NCI-H446 (cell line): ENCODE measurements around the gene PLPP2.

Experiments used
- DNase-seq, 2 experiments: peaks; one replicate each; lab custom pipeline; 2025; lab: John Stamatoyannopoulos, UW

Gene PLPP2

DNA sequence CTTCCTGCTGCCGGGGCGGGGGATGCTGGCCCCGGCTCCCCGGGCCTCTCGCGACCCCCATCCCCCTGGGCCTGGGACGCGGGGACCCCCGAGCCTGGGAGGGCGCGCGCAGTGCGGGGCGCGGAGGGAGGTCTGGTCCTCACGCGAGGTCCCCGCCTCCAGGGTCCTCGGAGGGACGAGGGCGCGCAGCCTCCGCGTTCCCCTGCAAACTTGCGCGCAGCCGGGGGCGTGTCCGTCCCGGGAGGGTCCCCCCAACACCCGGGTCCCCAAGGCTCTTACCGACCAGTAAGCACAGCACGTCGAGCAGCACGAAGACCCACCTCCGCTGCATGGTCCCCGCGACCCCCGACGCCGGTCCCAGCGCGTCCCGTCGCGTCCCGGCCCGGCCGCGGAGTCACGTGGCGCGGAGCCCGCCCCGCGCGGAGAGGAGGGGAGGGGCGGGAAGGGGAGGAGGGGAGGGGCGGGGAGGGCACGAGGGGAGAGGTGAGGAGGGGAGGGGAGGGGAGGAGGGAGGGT is at the start of gene PLPP2:
Gene PLPP2, minus strand, starts transcription at position 398 of the 516 bp plus-strand sequence. Its CDS starts 67 bp downstream, at position 331.
- DNase-seq, result no peak

DNA sequence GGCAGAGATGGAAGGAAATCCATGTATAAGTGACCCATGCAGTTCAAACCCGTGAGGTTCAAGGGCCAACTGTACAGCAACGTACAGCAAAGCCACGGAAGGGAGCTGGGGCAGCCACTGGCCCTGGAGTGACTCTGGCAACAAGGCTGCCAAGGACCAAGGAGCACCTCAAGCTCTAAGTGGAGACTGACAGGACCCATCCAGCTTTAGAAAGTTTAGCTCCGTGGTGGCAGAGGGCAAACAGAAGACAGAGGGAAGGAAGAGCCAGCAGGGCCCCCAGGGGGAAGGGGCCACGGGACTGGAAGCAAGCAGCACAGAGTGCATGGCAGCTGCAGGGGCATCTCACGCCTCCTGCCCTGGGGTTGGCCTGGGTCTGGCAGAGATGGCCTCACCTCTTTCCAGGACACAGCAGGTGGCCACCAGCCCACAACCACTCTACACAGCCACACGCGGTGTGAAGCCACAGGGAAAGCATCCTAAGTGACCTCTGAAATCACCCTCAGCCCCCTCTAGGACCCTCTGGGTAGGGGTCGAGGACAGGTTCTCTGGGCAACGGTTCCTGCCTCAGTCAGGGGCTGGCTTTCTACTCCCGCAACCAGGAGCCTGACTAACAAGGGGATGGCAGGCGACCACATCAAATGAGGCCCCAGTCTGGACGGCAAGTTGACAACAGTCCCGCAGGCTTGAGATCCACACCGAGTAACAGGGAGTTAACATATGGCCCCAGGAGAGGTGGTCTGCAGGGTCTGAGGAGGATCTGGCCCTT is 49.6 kb upstream of the PLPP2 start:
- DNase-seq, result no peak

DNA sequence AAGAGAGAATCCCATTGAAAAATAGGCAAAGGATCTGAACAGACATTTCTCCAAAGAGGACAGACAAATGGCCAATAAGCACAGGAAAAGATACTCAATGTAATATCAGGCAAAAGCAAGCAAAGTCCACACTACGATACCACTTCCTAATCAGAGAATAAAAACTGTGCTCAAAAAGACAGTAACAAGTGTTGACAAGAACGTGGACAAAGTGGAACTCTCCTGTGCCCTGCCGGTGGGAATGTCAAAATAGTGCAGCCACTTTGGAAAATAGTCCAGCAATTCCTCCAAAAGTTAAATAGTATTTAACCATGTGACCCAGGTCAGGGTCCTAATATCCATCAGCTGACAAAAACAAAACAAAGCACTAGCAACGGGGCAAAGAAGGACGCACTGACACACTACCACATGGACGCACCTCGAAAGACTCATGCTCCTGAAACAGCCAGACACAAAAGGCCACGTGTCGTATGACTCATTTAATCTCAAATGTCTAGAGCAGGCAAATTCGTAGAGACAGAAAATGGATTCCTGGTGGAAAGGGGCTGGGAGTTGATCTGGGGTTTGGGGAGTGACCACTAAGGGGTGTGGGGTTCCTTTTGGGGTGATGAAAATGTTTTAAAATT is 48.2 kb upstream of the PLPP2 start:
- no peak for DNase-seq

DNA sequence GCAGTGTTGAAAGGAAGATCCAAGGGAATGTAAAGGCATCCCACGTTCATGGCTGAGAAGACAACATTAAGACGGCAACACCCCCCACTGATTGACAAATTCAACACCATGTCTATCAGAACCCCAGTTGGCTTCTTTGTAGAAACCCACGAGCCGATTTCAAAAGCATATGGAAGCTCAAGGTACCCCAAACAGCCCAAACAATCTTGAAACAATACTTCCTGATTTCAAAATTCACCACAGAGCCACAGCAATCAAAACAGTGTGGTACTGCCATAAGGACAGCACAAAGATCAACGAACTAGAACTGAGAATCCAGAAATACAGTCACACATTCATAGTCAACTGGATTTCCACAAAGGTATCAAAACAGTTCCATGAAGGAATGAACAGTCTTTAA is 47.2 kb upstream of the PLPP2 start:
- DNase-seq, result no peak

DNA sequence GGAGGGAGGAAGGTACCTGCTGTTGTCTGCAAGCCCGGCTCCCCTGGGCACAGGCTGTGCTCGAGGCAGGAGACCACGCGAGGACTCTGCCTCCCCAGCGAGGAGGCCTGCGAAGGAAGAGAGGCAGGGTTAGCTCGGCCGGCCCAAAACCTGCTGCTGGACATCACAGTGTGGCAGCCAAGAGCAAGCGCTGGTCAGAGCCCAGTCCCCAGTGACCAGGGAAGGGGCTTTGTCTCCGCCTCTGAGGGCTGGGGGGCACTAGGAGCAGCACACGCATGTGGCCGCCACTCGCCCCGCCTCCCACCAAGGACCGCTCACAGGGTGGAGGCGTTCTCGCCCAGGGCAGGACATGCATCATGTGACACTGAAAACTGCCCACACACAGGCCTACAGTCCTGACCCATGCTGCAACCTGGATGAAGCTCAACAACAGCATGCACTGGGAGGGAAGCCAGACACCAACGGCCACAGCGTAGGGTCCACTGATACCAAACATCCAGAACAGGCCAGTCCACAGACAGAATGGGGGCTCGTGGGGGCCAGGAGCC is 44.9 kb upstream of the PLPP2 start:
- DNase-seq, result no peak

DNA sequence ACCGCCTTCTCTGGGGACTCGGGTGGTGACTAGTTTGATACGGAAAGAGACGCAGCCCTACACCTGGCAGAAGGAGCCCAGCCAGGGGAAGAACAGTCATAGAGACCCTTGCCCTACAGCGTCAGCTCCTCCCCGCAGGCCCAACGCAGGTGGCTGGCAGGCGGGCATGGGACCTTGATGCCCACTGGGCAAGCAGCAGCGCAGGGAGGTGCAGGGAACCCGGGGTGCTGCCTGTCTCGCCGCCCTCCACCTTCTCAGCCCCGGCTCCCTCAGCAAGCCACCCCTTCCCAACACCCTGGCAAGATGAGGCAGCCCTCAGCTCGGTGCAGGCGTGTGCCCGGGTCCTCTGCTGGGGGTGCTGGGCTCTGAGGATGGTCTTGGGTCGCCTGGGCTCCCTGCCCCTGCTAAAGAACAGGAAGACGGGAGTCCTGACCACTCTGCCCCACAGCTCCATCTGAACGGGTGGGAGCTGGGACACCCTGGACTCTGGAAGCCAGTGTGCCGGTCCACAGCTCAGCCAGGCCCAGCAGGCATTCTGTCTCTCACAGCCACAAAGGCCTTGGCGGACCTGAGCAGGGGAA is 44.4 kb upstream of the PLPP2 start:
- no peak for DNase-seq

DNA sequence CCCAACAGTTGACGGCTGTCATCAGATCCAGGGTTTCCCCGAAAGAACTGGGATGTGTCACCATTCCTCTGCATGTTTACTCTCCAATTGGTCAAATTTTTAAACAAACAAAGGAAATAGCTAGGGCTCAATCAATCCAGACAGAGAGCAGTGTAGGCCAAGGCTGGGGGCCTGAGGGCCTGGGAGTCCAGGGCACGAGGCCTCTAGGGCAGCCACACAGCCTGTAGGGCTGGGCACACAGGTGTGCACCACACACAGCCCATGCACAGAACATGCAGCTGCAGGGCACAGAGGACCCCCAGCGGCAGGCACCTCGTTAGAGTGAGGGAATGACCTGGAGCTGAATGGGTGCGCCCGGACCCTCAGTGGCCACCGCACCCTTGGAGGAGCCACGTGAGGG is 43.9 kb upstream of the PLPP2 start:
- no peak for DNase-seq

DNA sequence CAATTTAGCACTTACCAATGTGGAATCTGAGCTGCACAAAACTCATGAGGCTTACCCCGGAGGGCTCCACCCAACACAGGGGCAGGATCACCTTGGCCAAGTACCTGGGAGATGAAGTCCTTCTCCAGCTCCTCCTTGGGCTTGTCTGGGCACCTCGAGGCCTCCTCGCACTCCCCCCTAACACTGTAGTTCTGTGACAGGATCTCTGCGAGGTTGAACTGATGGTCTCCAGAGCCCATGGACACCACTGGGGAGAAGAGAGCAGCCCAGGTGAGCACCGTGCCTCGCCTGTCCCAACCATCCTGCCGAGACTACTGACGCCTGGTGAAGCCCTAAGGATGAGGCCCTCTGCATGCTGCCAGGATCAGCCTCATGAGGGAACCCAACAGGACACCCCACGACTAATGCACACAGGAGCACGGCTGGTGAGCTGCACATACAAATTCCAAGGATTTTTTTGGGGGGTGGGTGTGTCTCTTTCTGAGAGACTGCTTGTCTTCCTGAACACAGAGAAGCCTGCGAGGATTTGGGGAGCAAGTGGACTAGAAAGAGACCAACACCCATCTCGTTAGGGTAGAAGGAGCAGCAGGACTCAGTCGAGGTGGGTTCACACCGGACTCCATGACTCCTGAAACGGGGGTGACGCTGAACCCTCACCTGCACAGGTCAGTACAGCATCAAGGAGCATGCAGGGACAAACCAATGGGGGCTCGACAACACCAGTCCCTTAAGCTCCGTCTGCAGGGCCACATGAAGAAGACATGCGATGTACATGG is 43.3 kb upstream of the PLPP2 start:
- DNase-seq, result no peak

DNA sequence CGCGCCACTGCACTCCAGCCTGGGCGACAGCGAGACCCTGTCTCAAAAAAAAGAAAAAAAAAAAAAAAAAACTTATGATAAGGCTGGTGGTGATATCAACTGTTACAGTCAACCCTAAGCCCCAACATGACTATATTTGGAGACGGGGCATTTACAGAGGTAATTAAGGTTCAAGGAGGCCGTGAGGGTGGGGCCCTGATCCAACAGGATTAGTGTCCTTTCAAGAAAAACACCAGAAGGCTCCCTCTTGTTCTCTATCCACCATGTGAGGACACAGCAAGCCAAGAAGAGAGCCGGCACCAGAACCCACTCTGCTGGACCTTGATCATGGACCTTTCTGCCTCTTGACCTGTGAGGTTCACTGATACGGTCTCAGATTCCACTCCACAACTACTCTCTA is 39.3 kb upstream of the PLPP2 start:
- no peak for DNase-seq

DNA sequence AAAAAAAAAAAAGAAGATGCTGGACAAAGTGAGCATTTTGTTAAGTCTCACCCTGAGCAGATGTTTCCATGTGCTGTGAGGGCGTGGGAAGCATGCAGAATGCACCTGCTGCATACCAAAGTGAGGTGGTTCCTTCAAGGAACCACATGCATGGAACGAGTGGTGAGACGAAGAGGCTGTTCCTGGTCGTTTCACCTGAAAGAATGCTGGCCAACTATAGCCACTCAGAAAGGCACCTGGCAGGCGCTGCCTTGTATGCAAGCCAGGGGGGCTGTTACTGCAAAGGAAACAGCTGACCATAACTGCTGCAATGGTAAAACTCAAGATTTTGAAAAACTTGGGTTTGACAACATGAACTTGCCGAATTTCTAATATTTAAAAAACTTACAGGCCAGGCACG is 38.7 kb upstream of the PLPP2 start:
- DNase-seq, result no peak

DNA sequence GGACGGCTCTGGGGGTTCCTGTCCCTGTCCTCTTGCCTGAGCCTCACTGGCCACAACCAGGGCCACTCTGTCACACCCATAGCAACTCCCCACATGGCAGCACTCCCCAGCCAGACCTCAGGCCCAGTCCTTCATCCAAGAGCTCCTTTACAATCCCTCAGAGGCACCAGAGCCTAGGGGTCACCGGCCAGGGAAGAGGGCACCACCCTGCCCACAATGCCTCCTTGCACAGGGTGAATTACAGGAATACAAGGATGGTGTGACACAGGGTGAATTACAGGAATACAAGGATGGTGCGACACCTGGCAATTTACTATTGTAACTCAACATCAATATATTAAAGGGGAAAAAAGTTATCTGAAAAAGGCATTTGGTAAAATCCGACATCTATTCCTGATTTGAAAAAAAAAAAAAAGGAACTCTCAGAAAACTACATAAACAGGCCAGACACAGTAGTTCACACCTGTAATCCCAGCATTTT is 36.9 kb upstream of the PLPP2 start:
- no peak for DNase-seq

DNA sequence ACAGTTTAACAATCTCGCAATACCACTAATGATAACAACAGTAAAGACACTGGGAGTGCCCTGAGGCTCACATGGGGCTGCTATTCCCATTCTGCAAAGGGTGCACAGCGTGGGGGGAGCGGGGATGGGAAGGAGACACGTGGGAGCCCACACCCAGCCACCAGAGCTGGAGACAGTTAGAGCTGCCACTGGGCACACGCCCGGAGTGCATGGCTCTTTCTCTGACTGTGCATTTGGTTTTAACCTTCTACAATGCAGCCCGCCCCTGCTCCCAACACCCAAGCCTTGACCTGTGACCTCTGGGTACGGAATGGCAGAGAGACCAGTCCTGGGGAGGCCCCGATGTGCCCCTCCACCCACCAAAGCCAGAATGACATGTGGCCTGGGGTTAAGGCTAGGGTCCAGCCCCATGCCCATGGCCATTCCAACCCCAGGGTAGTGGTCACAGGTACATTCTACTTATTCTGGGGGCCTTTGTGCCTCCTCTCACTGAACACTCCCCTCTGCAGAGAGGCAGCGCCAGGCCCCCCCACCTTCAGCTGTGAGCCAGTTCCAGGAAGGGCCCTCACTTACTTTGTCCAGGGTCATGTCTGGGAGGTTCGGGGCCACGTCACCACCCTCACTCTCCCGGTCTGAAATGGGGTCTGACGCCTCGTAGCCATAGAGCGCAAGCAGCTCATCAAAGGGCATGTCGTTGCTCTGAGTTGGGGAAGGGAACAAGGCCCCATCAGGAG is 36.3 kb upstream of the PLPP2 start:
- DNase-seq, result no peak

DNA sequence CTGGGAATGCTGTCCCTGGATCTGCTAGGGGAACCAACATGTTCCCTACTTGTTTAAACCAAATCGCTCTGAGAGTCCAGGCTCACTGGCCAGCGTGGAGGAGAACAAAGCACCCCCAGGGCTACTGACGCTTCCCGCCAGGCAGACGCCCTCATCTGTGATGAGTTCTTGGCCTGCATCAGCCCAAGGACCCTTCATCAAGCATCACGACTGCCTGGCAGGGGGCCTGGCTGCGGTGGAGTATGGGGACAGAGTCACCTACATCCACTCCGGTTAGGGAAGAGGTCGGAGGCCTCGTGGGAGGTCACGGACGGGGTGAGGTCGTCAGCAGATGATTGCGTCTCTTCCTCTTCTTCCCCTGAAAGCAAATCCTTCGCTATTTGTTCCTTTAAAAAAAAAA is 35.7 kb upstream of the PLPP2 start:
- no peak for DNase-seq

DNA sequence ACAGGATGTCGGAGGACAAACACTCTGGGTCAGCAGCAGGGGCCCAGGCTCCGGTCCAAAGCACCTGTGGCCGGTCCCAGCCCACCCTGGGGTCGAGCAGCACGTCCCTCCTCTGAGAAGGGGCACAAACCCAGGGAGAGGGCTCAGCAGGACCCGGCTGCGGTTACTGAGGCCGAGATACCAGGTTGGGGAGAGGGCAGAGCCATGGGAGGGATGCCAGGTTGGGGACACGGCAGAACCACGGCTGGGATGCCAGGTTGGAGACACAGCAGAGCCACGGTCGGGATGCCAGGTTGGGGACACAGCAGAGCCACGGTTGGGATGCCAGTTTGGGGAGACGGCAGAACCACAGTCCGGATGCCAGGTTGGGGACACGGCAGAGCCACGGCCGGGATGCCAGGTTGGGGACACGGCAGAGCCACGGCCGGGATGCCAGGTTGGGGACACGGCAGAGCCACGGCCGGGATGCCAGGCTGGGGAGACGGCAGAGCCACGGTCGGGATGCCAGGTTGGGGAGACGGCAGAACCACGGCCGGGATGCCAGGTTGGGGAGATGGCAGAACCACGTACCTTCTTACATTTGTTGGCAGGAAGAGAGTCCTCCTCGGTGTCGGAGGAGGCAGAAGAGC is 34.8 kb upstream of the PLPP2 start:
- no peak for DNase-seq

DNA sequence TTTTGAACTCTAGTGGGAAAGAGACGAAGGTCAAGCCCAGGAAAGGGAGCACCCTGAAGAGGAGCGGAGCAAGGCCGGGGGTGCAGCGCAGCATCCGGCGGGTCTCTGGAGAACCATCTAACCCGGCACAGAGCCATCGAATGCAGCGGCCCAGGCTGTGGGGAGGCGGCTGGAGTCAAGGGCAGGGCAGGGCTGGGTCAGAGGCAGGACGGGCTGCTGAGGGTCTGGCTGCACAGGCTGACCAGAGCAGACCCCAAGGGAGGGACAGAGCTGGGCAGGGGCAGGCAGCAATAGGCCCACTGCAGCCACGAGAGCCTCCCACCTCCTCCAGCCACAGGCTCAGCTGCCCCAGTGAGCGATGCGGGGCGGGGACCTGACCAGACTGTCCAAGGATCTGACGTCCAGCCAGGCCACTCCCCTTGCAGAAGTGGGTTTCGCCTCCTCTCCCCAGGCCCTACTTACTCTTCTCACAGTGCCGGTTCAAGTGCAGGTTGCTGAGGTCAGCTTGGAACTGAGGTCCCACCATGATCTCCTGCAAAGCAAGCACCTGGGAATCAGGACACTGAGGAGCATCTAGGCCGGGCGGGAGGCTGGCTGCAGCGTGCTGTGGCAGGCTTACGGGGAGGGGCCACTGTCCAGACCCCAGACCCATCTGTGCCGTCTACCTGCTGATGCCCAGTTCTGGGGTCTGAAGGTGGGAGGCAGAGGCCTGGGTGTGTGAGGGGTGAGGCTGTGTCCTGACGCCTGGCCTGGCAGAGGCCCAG is 34.2 kb upstream of the PLPP2 start:
- DNase-seq, result no peak

DNA sequence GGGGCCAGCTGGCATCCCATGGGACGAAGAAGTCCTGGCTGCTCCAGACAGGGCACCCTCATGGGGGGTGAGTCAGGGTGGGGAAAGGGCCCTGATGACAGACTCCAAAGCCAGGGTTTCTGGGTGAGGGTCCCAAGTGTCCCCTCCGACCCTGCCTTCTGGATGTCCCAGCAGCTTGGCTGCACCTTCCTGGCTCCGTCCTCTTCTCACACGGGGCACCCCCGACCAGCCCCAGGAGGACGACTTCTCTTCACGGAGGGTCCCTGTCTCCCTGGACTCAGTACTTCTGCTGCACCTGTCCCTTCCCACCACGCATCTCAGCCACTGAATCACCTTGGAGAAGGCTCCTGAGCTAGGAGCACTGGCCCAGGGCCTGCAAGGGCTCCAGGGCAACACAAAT is 33.5 kb upstream of the PLPP2 start:
- DNase-seq, result no peak

DNA sequence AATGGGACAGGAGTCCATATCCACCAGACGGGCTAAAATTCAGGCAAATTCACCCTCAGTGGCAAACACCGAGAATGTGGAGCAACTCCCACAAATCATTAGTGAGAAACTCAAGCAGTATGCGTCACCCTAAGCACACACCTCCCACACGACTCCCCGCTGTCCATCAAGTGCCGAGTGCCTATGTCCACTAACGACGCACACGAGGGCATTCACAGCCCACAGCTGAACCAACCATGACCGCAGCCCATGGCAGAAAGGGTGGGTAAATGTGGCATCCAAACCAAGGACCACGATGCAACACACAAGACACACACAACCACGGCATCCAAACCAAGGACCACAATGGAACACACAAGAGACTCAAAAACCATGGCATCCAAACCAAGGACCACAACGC is 31.4 kb upstream of the PLPP2 start:
- no peak for DNase-seq

DNA sequence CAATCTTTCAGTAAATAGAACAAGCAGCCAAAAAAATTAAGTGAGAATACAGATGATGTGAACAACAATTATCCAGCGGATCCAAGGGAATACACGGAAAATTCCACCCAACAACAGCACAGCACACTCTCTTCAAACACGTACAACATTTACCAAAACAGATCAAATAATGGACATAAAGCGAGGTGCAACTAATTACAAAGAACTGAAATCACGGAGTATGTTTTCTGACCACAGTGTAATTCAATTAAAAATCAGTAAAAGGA is 27.2 kb upstream of the PLPP2 start:
- no peak for DNase-seq

DNA sequence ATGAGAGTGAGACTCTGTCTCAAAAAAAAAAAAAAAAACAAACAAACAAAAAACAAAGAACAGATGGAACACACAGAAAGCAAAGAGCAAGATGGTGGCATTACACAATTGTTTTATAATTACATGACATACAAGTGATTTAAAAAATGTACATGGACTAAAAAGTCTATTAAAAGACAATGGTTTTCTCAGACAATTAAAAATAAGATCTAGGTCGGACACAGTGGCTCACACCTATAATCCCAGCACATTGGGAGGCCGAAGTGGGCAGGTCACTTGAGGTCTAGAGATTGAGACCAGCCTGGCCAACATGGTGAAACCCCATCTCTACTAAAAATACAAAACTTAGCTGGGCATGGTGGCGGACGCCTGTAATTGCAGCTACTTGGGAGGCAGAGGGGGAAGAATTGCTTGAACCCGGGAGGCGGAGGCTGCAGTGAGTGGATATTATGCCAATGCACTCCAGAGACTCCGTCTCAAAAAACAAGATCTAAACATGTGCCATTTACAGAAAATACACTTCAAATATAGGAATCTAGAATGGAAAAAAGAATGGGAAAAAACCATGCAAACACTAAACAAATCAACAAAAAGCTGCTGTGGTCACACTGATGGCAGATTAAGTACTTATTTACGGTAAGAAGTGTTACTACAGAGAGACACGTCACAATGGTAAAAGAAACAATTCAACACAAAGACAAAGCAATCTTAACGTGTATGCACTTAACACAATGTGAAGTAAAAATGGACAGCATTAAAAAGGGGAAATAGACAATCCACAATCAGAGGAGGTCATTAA is 26.7 kb upstream of the PLPP2 start:
- no peak for DNase-seq

DNA sequence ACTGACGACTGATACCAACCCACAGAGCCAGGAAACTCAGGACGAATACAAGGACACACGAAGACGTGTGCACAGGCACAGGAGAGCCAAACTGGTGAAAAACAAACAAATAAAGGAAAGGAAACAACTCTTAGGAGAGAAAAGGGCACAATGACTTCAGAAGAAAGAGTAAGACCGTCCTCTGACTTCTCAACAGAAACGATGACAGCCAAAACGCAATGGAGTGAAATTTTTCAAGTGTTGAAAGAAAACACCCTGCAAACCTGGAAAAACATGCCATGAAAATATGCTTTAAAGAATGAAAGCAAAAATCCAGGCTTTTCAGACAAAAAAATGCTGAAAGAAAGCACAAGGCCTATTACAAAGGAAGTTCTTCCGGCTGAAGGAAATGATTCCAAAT is 24.6 kb upstream of the PLPP2 start:
- no peak for DNase-seq
